K562 (cell line): ENCODE results near the gene GPR108. TPM values are rescaled to one million over a fixed set of nuclear protein-coding genes. Genes with fewer than 3 reads are reported as not detected.

Experiments
- ATAC-seq: fragments of 200-7000 bp; cut with Tn5 transposase; 3 replicates; pipeline ENCODE4 v1.9.1; 2020; ENCODE audit warnings: moderate library complexity
- BruUV-seq: library from RNA; stranded (reverse); fragments of 400-500 nt; replicated peaks from 2 replicates; lab custom pipeline; 2021; lab: Mats Ljungman, UMichigan
- CTCF ChIA-PET: fragments of 300-600 bp; formaldehyde crosslinking; extraction: SDS; loops from one replicate; lab custom pipeline; 2021; ENCODE audit warnings: low intra/inter-chr PET ratio; lab: Yijun Ruan, JAX
- POLR2A ChIA-PET: fragments of 300-600, 350-650 bp; sonication (Branson Sonifier 250); formaldehyde crosslinking; extraction: SDS; loops from one replicate; lab custom pipeline; 2021; ENCODE audit warnings: antibody characterized with exemption, inconsistent platforms; lab: Yijun Ruan, JAX
- DNase-seq, 4 experiments: peaks; one replicate each; pipeline versions ENCODE4 v3.0.0 to v3.0.0-alpha.2; 2011 to 2018; ENCODE audit warnings: low spot score in 3 of 4, mixed read lengths in 3 of 4; ENCODE audit errors: extremely low read depth in 1 of 4
- FAIRE-seq: peaks from 2 replicates; lab custom pipeline; 2011; peaks lifted over from hg19 to GRCh38; lab: Jason Lieb, UNC
- H2AFZ ChIP-seq: 2 replicates; pipeline ENCODE4 v1.6.0; 2011; ENCODE audit warnings: low read depth, low read length, control low read depth, inconsistent platforms
- H3K27ac ChIP-seq: fragments of 200-600 bp; 3 replicates; pipeline ENCODE4 v1.8.0; 2011; ENCODE audit warnings: low read depth, mild to moderate bottlenecking, control low read depth, inconsistent platforms, low read length, moderate library complexity, mixed read lengths; ENCODE audit errors: extremely low read depth
- H3K27me3 ChIP-seq, 2 experiments: fragments of 300-600 bp in 1 of 2; 2 replicates in 1 of 2; 3 replicates in 1 of 2; pipeline versions ENCODE4 v1.6.0 to v1.8.0; 2011; ENCODE audit warnings: inconsistent platforms in 2 of 2, low read length in 2 of 2, mild to moderate bottlenecking in 1 of 2, mixed read lengths in 1 of 2, moderate library complexity in 1 of 2; ENCODE audit not compliant: control insufficient read depth in 2 of 2, insufficient read depth in 2 of 2
- H3K36me3 ChIP-seq: fragments of 300-600 bp; 3 replicates; pipeline ENCODE4 v1.8.0; 2011; ENCODE audit warnings: mild to moderate bottlenecking, low read length, inconsistent platforms; ENCODE audit not compliant: control insufficient read depth, insufficient read depth
- H3K4me1 ChIP-seq, 2 experiments: fragments of 200-600 bp in 1 of 2; replicated peaks in 1 of 2; 2 replicates in 1 of 2; 3 replicates in 1 of 2; pipeline versions ENCODE4 v1.5.1 to v1.8.0; 2011; ENCODE audit warnings: inconsistent platforms in 2 of 2, low read length in 2 of 2, mild to moderate bottlenecking in 1 of 2, mixed read lengths in 1 of 2, moderate library complexity in 1 of 2; ENCODE audit not compliant: control insufficient read depth in 2 of 2, insufficient read depth in 2 of 2
- H3K4me2 ChIP-seq: 2 replicates; pipeline ENCODE4 v1.6.1; 2011; ENCODE audit warnings: low read length, control low read depth, inconsistent platforms, mixed read lengths; ENCODE audit not compliant: insufficient read depth
- H3K4me3 ChIP-seq: fragments of 200-600 bp; sonication (generic), shearing (Covaris generic); 2 replicates; pipeline ENCODE4 v1.5.1; 2016; ENCODE audit warnings: control low read depth, inconsistent platforms
- H3K79me2 ChIP-seq: fragments of 200-600 bp; 3 replicates; pipeline ENCODE4 v1.8.0; 2011; ENCODE audit warnings: low read length, inconsistent platforms; ENCODE audit not compliant: control insufficient read depth, insufficient read depth
- H3K9ac ChIP-seq, 2 experiments: 2 replicates each; pipeline versions ENCODE4 v1.6.0 to v1.6.1; 2011; ENCODE audit warnings: low read depth in 2 of 2, low read length in 2 of 2, control low read depth in 1 of 2, inconsistent platforms in 1 of 2, mild to moderate bottlenecking in 1 of 2, mixed read lengths in 1 of 2; ENCODE audit not compliant: insufficient read depth in 1 of 2
- H3K9me1 ChIP-seq: one replicate; pipeline ENCODE4 v1.6.0; 2011; ENCODE audit warnings: inconsistent platforms, mild to moderate bottlenecking, low read length, moderate library complexity; ENCODE audit not compliant: control insufficient read depth, insufficient read depth
- H3K9me3 ChIP-seq: replicated peaks from 2 replicates; pipeline ENCODE4 v1.5.1; 2011; ENCODE audit warnings: low read depth, low read length, inconsistent platforms; ENCODE audit not compliant: control insufficient read depth, insufficient read depth
- H4K20me1 ChIP-seq: replicated peaks from 2 replicates; pipeline ENCODE4 v1.6.1; 2011; ENCODE audit warnings: low read length, inconsistent platforms, mixed read lengths; ENCODE audit not compliant: control insufficient read depth, insufficient read depth
- MAX ChIP-seq: sonication (generic); formaldehyde crosslinking; IDR thresholded peaks from 2 replicates; pipeline ENCODE4 v1.9.0; 2022; ENCODE audit warnings: mild to moderate bottlenecking, missing genetic modification reagents
- MTA2 ChIP-seq: fragments of 450-650 bp; IDR thresholded peaks from 2 replicates; pipeline ENCODE4 v1.6.1; 2016; ENCODE audit warnings: low read depth
- MTA3 ChIP-seq: fragments of 450-650 bp; formaldehyde crosslinking; IDR thresholded peaks from 2 replicates; pipeline ENCODE4 v1.6.1; 2017; ENCODE audit warnings: mild to moderate bottlenecking, borderline replicate concordance
- NCOA2 ChIP-seq, 2 experiments: fragments of 450-650 bp; IDR thresholded peaks; 2 replicates each; pipeline ENCODE4 v1.6.1; 2018; ENCODE audit warnings: mild to moderate bottlenecking in 2 of 2, moderate library complexity in 1 of 2; ENCODE audit not compliant: partially characterized antibody in 2 of 2
- WGBS: fragments of 100-300 bp; shearing (Covaris generic); methylation state at CpG from one replicate; pipeline ENCODE4 v1.1.6; 2016; ENCODE audit warnings: low coverage, mixed read lengths; ENCODE audit not compliant: insufficient coverage; ENCODE audit errors: missing lambda C conversion rate; 5-methylcytosine and 5-hydroxymethylcytosine counted together
- in situ Hi-C: fragments of 300-500 bp; cut with MboI; formaldehyde crosslinking; loops from 4 replicates; pipeline ENCODE4 v1.15.0; 2018; ENCODE audit warnings: inconsistent platforms, mixed read lengths
- intact Hi-C: fragments of 100-400 bp; cut with micrococcal nuclease; formaldehyde crosslinking; loops from 2 replicates; pipeline ENCODE4 v1.14.2; 2022
- polyA plus RNA-seq, 8 experiments: library from polyadenylated mRNA; depleted of rRNA in 4 of 8; stranded (reverse) in 5 of 8; unstranded in 3 of 8; fragments of >200 nt; fragmentation: Nextera tagmentation in 2 of 8; fragmentation: Illumina TruSeq in 1 of 8; extraction: Ambion mirVana in 2 of 8; extraction: Trizol in 1 of 8; gene quantifications; 2 replicates each; pipeline versions ENCODE4 v1.2.1 to v1.2.3, GENCODE V29; 2011 to 2014; ENCODE audit warnings: inconsistent platforms in 1 of 8, missing spikeins in 1 of 8
- total RNA-seq, 7 experiments: library from RNA; depleted of rRNA in 6 of 7; stranded (reverse); fragments of >200 nt in 6 of 7; fragmentation: Illumina TruSeq in 2 of 7; extraction: Trizol in 2 of 7; gene quantifications; 2 replicates each; pipeline versions ENCODE4 v1.2.1 to v1.2.3, GENCODE V29; 2011 to 2021; ENCODE audit warnings: low replicate concordance in 1 of 7
- TF ChIP-seq, protein P1 (sequence below): sonication (generic); formaldehyde crosslinking; IDR thresholded peaks from 2 replicates; pipeline ENCODE4 v1.8.1; 2023; ENCODE audit warnings: mild to moderate bottlenecking, missing genetic modification reagents

The GPR108 gene
- total and polyA plus RNA-seq, 9 of the 15 experiments (the other 6 are each of a cell fraction or from before 2014, with no cell fraction given): 2.4 to 33.2 (median 24.4) TPM

GRCh38 chr19:6732803-6733337 lies 4.5 kb downstream of the GPR108 start:
- Histone ChIP-seq H3K4me2 (no peak overlapping the region), H3K9me3 (no peaks in the 10 kb centered on the region), H3K4me3 (no peak overlapping the region), H4K20me1 (no peaks in the 10 kb centered on the region), H3K9ac (no peak overlapping the region; a peak in 1 of 4 replicates), H3K27me3 (no peaks in the 10 kb centered on the region), H3K79me2 (peaks cover 19% of the 10 kb centered on the region), H2AFZ (no peak overlapping the region), H3K36me3 (peaks cover 3% of the 10 kb centered on the region; the same call in 1 of the 3 replicates), H3K27ac (no peak overlapping the region), H3K4me1 (peaks cover 31 to 73% of the 10 kb centered on the region in 2 experiments), H3K9me1 (no peaks in the 10 kb centered on the region)
- ATAC-seq: no peak
- TF ChIP-seq MTA3 (no peak), MTA2 (no peak), MAX (CRISPR knock-in tag) (0 out of 2 replicates have a peak, but pooled peaks have one; percentile 1)
- 89% methylated on average over 13 of the region's 21 CpGs for WGBS
- intact Hi-C loops: loop anchor here (10.0 kb wide), 1 partner anchor 218 kb away; no protein-coding TSS in a partner anchor
- no TSS peak for BruUV-seq
- in situ Hi-C loops: no loop called here
- ChIA-PET CTCF (interaction anchor here (0.7 kb wide), 1 partner anchor 269 kb away, joined by 4 read pairs; no protein-coding TSS in a partner anchor), POLR2A (interaction anchor here (0.6 to 0.9 kb wide), 2 partner anchors 17 to 34 kb away, joined by 3 read pairs; partner anchors contain the start of gene SH2D3A)
- no peak for DNase-seq
- FAIRE-seq: no peak

GRCh38 chr19:6731822-6732221 lies 5.6 kb downstream of the GPR108 start:
- CTCF ChIA-PET: no interaction called here
- FAIRE-seq: no peak
- no peak for ATAC-seq
- TF ChIP-seq, protein P1, sequence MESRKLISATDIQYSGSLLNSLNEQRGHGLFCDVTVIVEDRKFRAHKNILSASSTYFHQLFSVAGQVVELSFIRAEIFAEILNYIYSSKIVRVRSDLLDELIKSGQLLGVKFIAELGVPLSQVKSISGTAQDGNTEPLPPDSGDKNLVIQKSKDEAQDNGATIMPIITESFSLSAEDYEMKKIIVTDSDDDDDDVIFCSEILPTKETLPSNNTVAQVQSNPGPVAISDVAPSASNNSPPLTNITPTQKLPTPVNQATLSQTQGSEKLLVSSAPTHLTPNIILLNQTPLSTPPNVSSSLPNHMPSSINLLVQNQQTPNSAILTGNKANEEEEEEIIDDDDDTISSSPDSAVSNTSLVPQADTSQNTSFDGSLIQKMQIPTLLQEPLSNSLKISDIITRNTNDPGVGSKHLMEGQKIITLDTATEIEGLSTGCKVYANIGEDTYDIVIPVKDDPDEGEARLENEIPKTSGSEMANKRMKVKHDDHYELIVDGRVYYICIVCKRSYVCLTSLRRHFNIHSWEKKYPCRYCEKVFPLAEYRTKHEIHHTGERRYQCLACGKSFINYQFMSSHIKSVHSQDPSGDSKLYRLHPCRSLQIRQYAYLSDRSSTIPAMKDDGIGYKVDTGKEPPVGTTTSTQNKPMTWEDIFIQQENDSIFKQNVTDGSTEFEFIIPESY (CRISPR knock-in tag): peak; percentile 88
- TF ChIP-seq NCOA2 (IDR thresholded peaks at IDR 0.05; ENCODE audit: partially characterized antibody in 2 of 2): no peak
- Histone ChIP-seq H3K9ac (no peak overlapping the region; a peak in 1 of 4 replicates), H3K9me1 (no peaks in the 10 kb centered on the region), H3K4me2 (no peak overlapping the region), H3K79me2 (peaks cover 19% of the 10 kb centered on the region), H3K27me3 (no peaks in the 10 kb centered on the region), H3K9me3 (no peaks in the 10 kb centered on the region), H2AFZ (no peak overlapping the region), H3K36me3 (peaks cover 3% of the 10 kb centered on the region; the same call in 1 of the 3 replicates), H4K20me1 (no peaks in the 10 kb centered on the region), H3K27ac (no peak overlapping the region), H3K4me3 (no peak overlapping the region), H3K4me1 (peaks cover 31 to 69% of the 10 kb centered on the region in 2 experiments)
- no peak for DNase-seq
- BruUV-seq: no TSS peak
- in situ Hi-C loops: no loop called here
- 86% methylated on average over 18 of the region's 22 CpGs for WGBS
- intact Hi-C loops: loop anchor here (10.0 kb wide), 1 partner anchor 217 kb away; no protein-coding TSS in a partner anchor
- POLR2A ChIA-PET: no interaction called here
